Mucosa of rectum (tissue), 2 donors: ENCODE data around the gene FARSA.
"Not testable (repeated sequence)": the region's sequence is repeated elsewhere in the genome, so short reads cannot be mapped to it uniquely, and the experiment has no call there.

Experiments
- H3K27ac ChIP-seq, 2 donors: one replicate each; pipeline ENCODE4 v1.7.0; 2013; ENCODE audit warnings: inconsistent platforms in 2 of 2, low read depth in 2 of 2, low read length in 2 of 2
- H3K27me3 ChIP-seq, 2 donors: one replicate each; pipeline ENCODE4 v1.7.0; 2013; ENCODE audit warnings: low read length in 2 of 2; ENCODE audit not compliant: control insufficient read depth in 2 of 2, insufficient read depth in 2 of 2
- H3K36me3 ChIP-seq, 2 donors: one replicate each; pipeline ENCODE4 v1.7.0; 2013; ENCODE audit warnings: low read length in 2 of 2; ENCODE audit not compliant: control insufficient read depth in 2 of 2, insufficient read depth in 2 of 2
- H3K4me1 ChIP-seq, 2 donors: one replicate each; pipeline ENCODE4 v1.7.0; 2013; ENCODE audit warnings: low read length in 2 of 2, mild to moderate bottlenecking in 1 of 2; ENCODE audit not compliant: control insufficient read depth in 2 of 2, insufficient read depth in 2 of 2
- H3K4me3 ChIP-seq, 2 donors: one replicate each; pipeline ENCODE4 v1.7.0; 2013; ENCODE audit warnings: low read length in 2 of 2
- H3K9ac ChIP-seq, 2 donors: one replicate each; pipeline ENCODE4 v1.7.0; 2013; ENCODE audit warnings: low read length in 2 of 2, low read depth in 1 of 2, mild to moderate bottlenecking in 1 of 2
- H3K9me3 ChIP-seq, 2 donors: one replicate each; pipeline ENCODE4 v1.7.0; 2013; ENCODE audit warnings: low read length in 2 of 2; ENCODE audit not compliant: control insufficient read depth in 2 of 2
- donor health status: healthy.
- donor health status: Normal muscosa, but diverticular disease.

The FARSA gene

DNA sequence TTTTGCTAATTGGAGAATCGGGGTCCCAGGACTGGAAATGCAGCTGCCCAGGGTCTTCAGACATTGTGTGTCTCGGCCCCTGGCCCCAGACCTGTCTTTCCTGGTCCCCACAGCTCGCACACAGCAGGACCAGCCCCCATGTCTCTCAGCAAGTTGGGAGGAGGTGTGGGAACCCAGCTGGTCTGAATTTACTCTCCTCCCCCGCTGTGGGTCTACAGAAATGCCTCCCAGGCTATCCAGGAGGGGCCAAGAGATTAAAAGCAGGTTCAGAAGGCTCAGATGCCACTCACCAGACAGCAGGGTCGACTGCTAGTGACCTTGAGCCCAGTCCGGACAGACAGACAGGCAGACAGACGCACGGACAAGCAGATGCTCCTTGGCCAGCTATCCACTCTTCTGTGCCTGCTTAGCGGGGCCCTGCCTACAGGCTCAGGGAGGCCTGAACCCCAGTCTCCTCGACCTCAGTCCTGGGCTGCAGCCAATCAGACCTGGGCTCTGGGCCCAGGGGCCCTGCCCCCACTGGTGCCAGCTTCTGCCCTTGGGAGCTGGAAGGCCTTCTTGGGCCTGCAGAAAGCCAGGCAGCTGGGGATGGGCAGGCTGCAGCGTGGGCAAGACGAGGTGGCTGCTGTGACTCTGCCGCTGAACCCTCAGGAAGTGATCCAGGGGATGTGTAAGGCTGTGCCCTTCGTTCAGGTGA, 35.9 kb upstream of the FARSA start, which contains the start of gene DAND5:
TSS of gene DAND5 (plus strand) at position 285 of the 697 bp plus-strand sequence. CDS start at position 370, 85 bp downstream.
- peaks cover 3 to 7% of the 10 kb centered on the region in 2 donors for H3K4me1 ChIP-seq
- no peaks in the 10 kb centered on the region for H3K36me3 ChIP-seq
- no peaks in the 10 kb centered on the region for H3K27me3 ChIP-seq
- H3K9me3 ChIP-seq, result no peaks in the 10 kb centered on the region
- no peak within 1 kb of the TSS for H3K9ac ChIP-seq
- H3K4me3 ChIP-seq, result no peak within 1 kb of the TSS
- H3K27ac ChIP-seq, result no peak within 1 kb of the TSS

GRCh38 chr19:12967907-12968306, 34.4 kb upstream of the FARSA start:
- Histone ChIP-seq H3K4me1 (peaks cover 3 to 7% of the 10 kb centered on the region in 2 donors), H3K9ac (no peak overlapping the region), H3K36me3 (no peaks in the 10 kb centered on the region), H3K27ac (no peak overlapping the region), H3K4me3 (no peak overlapping the region), H3K9me3 (no peaks in the 10 kb centered on the region), H3K27me3 (no peaks in the 10 kb centered on the region)

GRCh38 chr19:12965812-12966135, 32.3 kb upstream of the FARSA start:
- Histone ChIP-seq H3K4me1 (peaks cover 3 to 7% of the 10 kb centered on the region in 2 donors), H3K27ac (peak overlapping the region in 1 of 2 donors; percentile 58), H3K4me3 (peak overlapping the region in 1 of 2 donors; percentile 84), H3K27me3 (no peaks in the 10 kb centered on the region), H3K36me3 (no peaks in the 10 kb centered on the region), H3K9ac (peak overlapping the region in 1 of 2 donors; percentile 58), H3K9me3 (no peaks in the 10 kb centered on the region)

DNA sequence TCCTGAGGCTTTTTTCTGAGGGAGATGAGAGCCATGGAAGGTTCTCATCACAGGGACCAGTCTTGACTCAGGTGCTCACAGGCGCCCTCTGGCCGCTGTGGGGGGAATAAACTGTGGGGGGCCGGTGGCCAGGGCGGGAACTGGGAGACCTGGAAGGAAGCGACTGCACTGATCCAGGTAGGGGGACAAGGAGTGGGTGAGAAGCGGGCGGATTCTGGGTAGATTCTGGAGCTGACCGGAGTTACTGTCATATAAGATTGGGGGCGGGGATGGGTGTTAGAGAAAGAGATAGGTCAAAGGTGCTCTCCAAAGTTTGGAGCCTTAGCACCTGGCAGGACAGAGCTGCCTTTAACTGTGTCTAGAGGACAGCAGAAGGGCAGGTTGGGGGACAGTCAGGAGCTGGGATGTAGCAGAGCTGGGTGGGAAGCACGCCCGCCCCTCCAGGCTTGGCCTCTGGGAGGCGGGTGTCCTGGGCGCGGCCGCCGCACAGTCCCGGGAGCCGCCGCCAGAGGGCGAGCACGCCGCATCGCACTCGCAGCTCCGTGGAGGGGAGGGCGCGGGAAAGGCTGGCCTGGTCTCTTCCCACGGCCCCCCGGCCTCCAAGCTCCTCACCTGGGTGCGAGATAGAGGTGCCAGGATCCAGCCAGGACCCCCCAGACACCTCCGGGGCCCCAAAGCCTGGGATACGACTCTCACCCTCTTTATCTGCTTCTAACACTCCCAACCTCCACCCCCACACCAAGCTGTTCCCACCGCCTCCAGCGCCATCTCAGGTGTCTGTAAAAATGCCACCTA, 31.7 kb upstream of the FARSA start:
- Histone ChIP-seq H3K9ac (peak overlapping the region; percentile 58 to 68), H3K36me3 (no peaks in the 10 kb centered on the region), H3K4me3 (peak overlapping the region; percentile 60 to 84), H3K9me3 (no peaks in the 10 kb centered on the region), H3K27me3 (no peaks in the 10 kb centered on the region), H3K4me1 (peaks cover 3 to 7% of the 10 kb centered on the region in 2 donors), H3K27ac (peak overlapping the region; percentile 4 to 58)

- Histone ChIP-seq H3K4me3 (no peak overlapping the region), H3K27ac (no peak overlapping the region), H3K9me3 (no peaks in the 10 kb centered on the region), H3K4me1 (peaks cover 9 to 15% of the 10 kb centered on the region in 2 donors), H3K9ac (no peak overlapping the region), H3K36me3 (no peaks in the 10 kb centered on the region), H3K27me3 (no peaks in the 10 kb centered on the region)
Observed at GRCh38 chr19:12959481-12959880, 26.0 kb upstream of the FARSA start.

DNA sequence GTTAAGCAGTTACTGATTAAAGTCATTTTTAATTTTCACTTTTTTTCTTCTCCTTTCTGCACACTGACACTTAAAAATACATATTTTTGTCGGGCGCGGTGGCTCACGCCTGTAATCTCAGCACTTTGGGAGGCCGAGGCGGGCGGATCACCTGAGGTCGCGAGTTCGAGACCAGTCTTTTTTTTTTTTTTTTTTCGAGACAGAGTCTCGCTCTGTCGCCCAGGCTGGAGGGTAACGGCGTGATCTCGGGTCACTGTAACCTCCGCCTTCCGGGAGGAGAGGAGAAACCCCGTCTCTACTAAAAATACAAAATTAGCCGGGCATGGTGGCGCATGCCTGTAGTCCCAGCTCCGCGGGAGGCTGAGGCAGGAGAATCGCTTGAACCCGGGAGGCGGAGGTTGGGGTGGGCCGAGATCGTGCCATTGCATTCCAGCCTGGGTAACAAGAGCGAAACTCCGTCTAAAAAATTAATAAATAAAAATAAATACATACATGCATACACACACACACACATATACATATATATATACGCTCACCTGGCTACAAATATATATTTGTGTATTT, 24.0 kb upstream of the FARSA start:
- H3K27me3 ChIP-seq, H3K9me3 ChIP-seq: not testable (repeated sequence)
- H3K4me3 ChIP-seq, result peak overlapping the region; percentile 91 to 95
- H3K9ac ChIP-seq, result peak overlapping the region; percentile 83 to 93
- H3K27ac ChIP-seq, result peak overlapping the region; percentile 80 to 81
- peaks cover 18 to 21% of the 10 kb centered on the region in 2 donors for H3K4me1 ChIP-seq
- H3K36me3 ChIP-seq, result peaks cover 3 to 12% of the 10 kb centered on the region in 2 donors

- Histone ChIP-seq H3K9me3 (no peaks in the 10 kb centered on the region), H3K4me3 (peak within 1 kb of the TSS; percentile 91 to 95), H3K4me1 (peaks cover 18 to 21% of the 10 kb centered on the region in 2 donors), H3K27me3 (no peaks in the 10 kb centered on the region), H3K36me3 (peaks cover 6 to 19% of the 10 kb centered on the region in 2 donors), H3K9ac (peak within 1 kb of the TSS; percentile 83 to 93), H3K27ac (peak within 1 kb of the TSS; percentile 80 to 81)
Observed at GRCh38 chr19:12956446-12957388, 23.2 kb upstream of the FARSA start, which contains the start of gene GADD45GIP1. GADD45GIP1 (minus strand) TSS chr19:12957223; CDS start chr19:12957212, 11 bp downstream.

DNA sequence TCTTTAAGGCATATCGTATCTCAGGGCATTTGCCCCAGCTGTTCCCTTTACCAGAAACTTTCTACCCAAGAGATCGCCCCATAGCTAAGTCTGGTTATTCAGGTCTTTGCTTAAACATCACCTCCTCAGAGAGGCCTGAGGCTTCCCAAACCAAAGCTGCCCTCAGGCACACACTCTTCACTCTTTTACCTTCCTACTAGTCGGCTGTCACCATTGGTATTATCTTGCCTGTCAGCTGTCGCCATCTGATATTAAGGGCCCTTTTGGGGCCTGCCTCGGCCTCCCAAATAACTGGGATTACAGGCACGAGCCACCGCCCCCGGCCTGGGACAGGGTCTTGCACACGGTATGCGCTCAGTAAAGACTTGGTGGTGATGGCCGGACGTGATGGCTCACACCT, 22.5 kb upstream of the FARSA start:
- peak overlapping the region in 1 of 2 donors; percentile 93 for H3K9ac ChIP-seq
- peak overlapping the region in 1 of 2 donors; percentile 1 for H3K27ac ChIP-seq
- peak overlapping the region; percentile 91 to 95 for H3K4me3 ChIP-seq
- H3K9me3 ChIP-seq, result no peaks in the 10 kb centered on the region
- no peaks in the 10 kb centered on the region for H3K27me3 ChIP-seq
- H3K36me3 ChIP-seq, result peaks cover 9 to 24% of the 10 kb centered on the region in 2 donors
- H3K4me1 ChIP-seq, result peaks cover 18 to 21% of the 10 kb centered on the region in 2 donors

- H3K9ac ChIP-seq, result not testable (repeated sequence)
- Histone ChIP-seq H3K4me1 (peaks cover 18 to 21% of the 10 kb centered on the region in 2 donors), H3K4me3 (peak overlapping the region in 1 of 2 donors; percentile 91)
Observed at GRCh38 chr19:12955575-12955974, 22.1 kb upstream of the FARSA start.

More at GRCh38 chr19:12955575-12955974, 22.1 kb upstream of the FARSA start:
- not testable (repeated sequence) for H3K27me3 ChIP-seq, H3K27ac ChIP-seq, H3K9me3 ChIP-seq
- peaks cover 12 to 28% of the 10 kb centered on the region in 2 donors for H3K36me3 ChIP-seq
